Neural crest cell (in vitro differentiated cells): ENCODE data around the gene OSER1. TPM values are rescaled to one million over a fixed set of nuclear protein-coding genes. Genes with fewer than 3 reads are reported as not detected.

Experiments used
- DNase-seq: peaks from one replicate; pipeline ENCODE4 v3.0.0; 2021; ENCODE audit warnings: low read depth, mixed read lengths, low spot score
- H3K27ac Mint-ChIP-seq: one replicate; pipeline ENCODE4 v1.8.0; 2021; ENCODE audit warnings: mild to moderate bottlenecking, mixed read lengths; ENCODE audit not compliant: unreplicated experiment
- H3K27me3 Mint-ChIP-seq: 2 replicates; pipeline ENCODE4 v1.8.0; 2021; ENCODE audit warnings: low read depth, mild to moderate bottlenecking, mixed read lengths
- H3K36me3 Mint-ChIP-seq: 2 replicates; pipeline ENCODE4 v1.8.0; 2021; ENCODE audit warnings: low read depth, mild to moderate bottlenecking, mixed read lengths
- H3K4me1 Mint-ChIP-seq: 2 replicates; pipeline ENCODE4 v1.8.0; 2021; ENCODE audit warnings: mixed read lengths
- H3K4me3 Mint-ChIP-seq: one replicate; pipeline ENCODE4 v1.8.0; 2021; ENCODE audit warnings: mild to moderate bottlenecking, mixed read lengths
- H3K9me3 Mint-ChIP-seq: 2 replicates; pipeline ENCODE4 v1.8.0; 2021; ENCODE audit warnings: mixed read lengths
- CTCF ChIP-seq: fragments of 200-600 bp; sonication (generic); conservative IDR thresholded peaks from 2 replicates; pipeline ENCODE4 v1.5.0; 2021; ENCODE audit warnings: antibody characterized with exemption, mild to moderate bottlenecking
- total RNA-seq: library from RNA; stranded (reverse); gene quantifications from 2 replicates; pipeline ENCODE4 v1.2.1, GENCODE V29; 2021

Gene OSER1
- total RNA-seq, 1 donor from 2014 or later, result 26.6 TPM

- no peak overlapping the region for H3K27ac Mint-ChIP-seq
- no peaks in the 10 kb centered on the region for H3K36me3 Mint-ChIP-seq
- no peaks in the 10 kb centered on the region for H3K9me3 Mint-ChIP-seq
- no peak for DNase-seq
- peaks cover 9% of the 10 kb centered on the region for H3K4me1 Mint-ChIP-seq
- TF ChIP-seq CTCF, result no peak
- H3K27me3 Mint-ChIP-seq, result no peaks in the 10 kb centered on the region
- H3K4me3 Mint-ChIP-seq, result no peak overlapping the region
These were observed 7.9 kb upstream of the OSER1 start for GRCh38 chr20:44218446-44218845.

GRCh38 chr20:44217342-44218092 lies 6.9 kb upstream of the OSER1 start:
- peak; percentile 89 for TF ChIP-seq CTCF
- Mint-ChIP-seq H3K27me3 (no peaks in the 10 kb centered on the region), H3K27ac (no peak overlapping the region), H3K9me3 (no peaks in the 10 kb centered on the region), H3K4me3 (peak overlapping the region; percentile 45), H3K36me3 (no peaks in the 10 kb centered on the region), H3K4me1 (peaks cover 9% of the 10 kb centered on the region)
- peak; percentile 64 for DNase-seq

- Mint-ChIP-seq H3K9me3 (no peaks in the 10 kb centered on the region), H3K4me1 (peaks cover 23% of the 10 kb centered on the region), H3K36me3 (no peaks in the 10 kb centered on the region), H3K27ac (no peak overlapping the region), H3K4me3 (peak overlapping the region; percentile 39), H3K27me3 (no peaks in the 10 kb centered on the region)
- peak; percentile 82 for TF ChIP-seq CTCF
- DNase-seq, result peak; percentile 65
These were observed 4.6 kb upstream of the OSER1 start for GRCh38 chr20:44215125-44215524.

- H3K9me3 Mint-ChIP-seq, result no peaks in the 10 kb centered on the region
- H3K27ac Mint-ChIP-seq, result no peak overlapping the region
- DNase-seq, result no peak
These were observed 2.2 kb upstream of the OSER1 start for GRCh38 chr20:44212792-44213191.

GRCh38 chr20:44211177-44212039 lies 837 bp upstream of the OSER1 start:
- Mint-ChIP-seq H3K36me3 (no peaks in the 10 kb centered on the region), H3K4me1 (peaks cover 54% of the 10 kb centered on the region), H3K27ac (peak overlapping the region; percentile 99), H3K9me3 (no peaks in the 10 kb centered on the region), H3K27me3 (no peaks in the 10 kb centered on the region), H3K4me3 (peak overlapping the region; percentile 97)
- no peak for TF ChIP-seq CTCF
- DNase-seq, result no peak

More at GRCh38 chr20:44212792-44213191, 2.2 kb upstream of the OSER1 start:
- H3K27me3 Mint-ChIP-seq, result no peaks in the 10 kb centered on the region
- no peaks in the 10 kb centered on the region for H3K36me3 Mint-ChIP-seq
- no peak overlapping the region for H3K4me3 Mint-ChIP-seq
- H3K4me1 Mint-ChIP-seq, result peaks cover 40% of the 10 kb centered on the region
- TF ChIP-seq CTCF, result no peak
